H9 (cell line): Measurements from ENCODE around the gene UBL4A. TPM values are rescaled to one million over a fixed set of nuclear protein-coding genes. Genes with fewer than 3 reads are reported as not detected.

ENCODE experiments used
- DNase-seq: peaks from one replicate; pipeline ENCODE4 v3.0.0-alpha.2; 2017
- H2AFZ ChIP-seq: one replicate; pipeline ENCODE4 v1.6.1; 2013; ENCODE audit warnings: mild to moderate bottlenecking, low read length, control low read depth, moderate library complexity
- H2AK5ac ChIP-seq: 2 replicates; pipeline ENCODE4 v1.6.1; 2013; ENCODE audit warnings: low read length, control low read depth, mixed read lengths; ENCODE audit not compliant: insufficient read length
- H2BK120ac ChIP-seq: one replicate; pipeline ENCODE4 v1.6.1; 2013; ENCODE audit warnings: low read depth, mild to moderate bottlenecking, low read length, control low read depth, inconsistent platforms; ENCODE audit not compliant: poor library complexity, severe bottlenecking
- H2BK12ac ChIP-seq: 2 replicates; pipeline ENCODE4 v1.6.1; 2013; ENCODE audit warnings: low read length, control low read depth, mixed read lengths, low read depth; ENCODE audit not compliant: insufficient read length
- H2BK15ac ChIP-seq: 2 replicates; pipeline ENCODE4 v1.6.1; 2013; ENCODE audit warnings: low read depth, low read length, control low read depth
- H2BK20ac ChIP-seq: one replicate; pipeline ENCODE4 v1.6.1; 2013; ENCODE audit warnings: low read depth, mild to moderate bottlenecking, low read length, control low read depth, inconsistent platforms; ENCODE audit not compliant: poor library complexity, severe bottlenecking
- H2BK5ac ChIP-seq: 2 replicates; pipeline ENCODE4 v1.6.1; 2013; ENCODE audit warnings: low read length, control low read depth, mixed read lengths; ENCODE audit not compliant: insufficient read length
- H3K14ac ChIP-seq: 2 replicates; pipeline ENCODE4 v1.6.1; 2013; ENCODE audit warnings: low read length, control low read depth; ENCODE audit not compliant: insufficient read depth
- H3K18ac ChIP-seq: 2 replicates; pipeline ENCODE4 v1.6.1; 2013; ENCODE audit warnings: low read depth, mild to moderate bottlenecking, mixed read lengths, low read length, control low read depth; ENCODE audit not compliant: insufficient read length
- H3K23ac ChIP-seq: 2 replicates; pipeline ENCODE4 v1.6.1; 2013; ENCODE audit warnings: low read length, control low read depth, mixed read lengths, low read depth; ENCODE audit not compliant: insufficient read length
- H3K23me2 ChIP-seq: 2 replicates; pipeline ENCODE4 v1.6.1; 2013; ENCODE audit warnings: low read depth, mild to moderate bottlenecking, mixed read lengths, low read length, control low read depth; ENCODE audit not compliant: insufficient read length, poor library complexity, severe bottlenecking
- H3K27ac ChIP-seq: 2 replicates; pipeline ENCODE4 v1.5.1; 2013; ENCODE audit warnings: low read length, control low read depth, mixed read lengths, low read depth; ENCODE audit not compliant: insufficient read length
- H3K27me3 ChIP-seq: 2 replicates; pipeline ENCODE4 v1.6.1; 2013; ENCODE audit warnings: low read length, control low read depth, inconsistent platforms; ENCODE audit not compliant: insufficient read depth
- H3K4ac ChIP-seq: 2 replicates; pipeline ENCODE4 v1.6.1; 2013; ENCODE audit warnings: low read depth, mild to moderate bottlenecking, control low read depth, inconsistent platforms, low read length, moderate library complexity
- H3K4me1 ChIP-seq: 2 replicates; pipeline ENCODE4 v1.6.1; 2013; ENCODE audit warnings: low read length, control low read depth, inconsistent platforms; ENCODE audit not compliant: insufficient read depth
- H3K4me2 ChIP-seq: 2 replicates; pipeline ENCODE4 v1.6.1; 2013; ENCODE audit warnings: low read length, control low read depth, mixed read lengths; ENCODE audit not compliant: insufficient read length, insufficient read depth
- H3K56ac ChIP-seq: 2 replicates; pipeline ENCODE4 v1.6.1; 2013; ENCODE audit warnings: low read depth, mild to moderate bottlenecking, mixed read lengths, low read length, control low read depth; ENCODE audit not compliant: insufficient read length
- H3K79me1 ChIP-seq: 2 replicates; pipeline ENCODE4 v1.6.1; 2013; ENCODE audit warnings: low read depth, mild to moderate bottlenecking, moderate library complexity, low read length, control low read depth, inconsistent platforms; ENCODE audit not compliant: insufficient read depth, poor library complexity, severe bottlenecking
- H3K79me2 ChIP-seq: 2 replicates; pipeline ENCODE4 v1.6.1; 2013; ENCODE audit warnings: low read length, control low read depth, inconsistent platforms; ENCODE audit not compliant: insufficient read depth
- H3K9ac ChIP-seq: 2 replicates; pipeline ENCODE4 v1.6.1; 2013; ENCODE audit warnings: low read length, control low read depth, mixed read lengths; ENCODE audit not compliant: insufficient read length; ENCODE audit errors: extremely low read depth
- H3K9me3 ChIP-seq: one replicate; pipeline ENCODE4 v1.6.1; 2013; ENCODE audit warnings: low read depth, low read length, inconsistent platforms; ENCODE audit not compliant: control insufficient read depth
- H3T11ph ChIP-seq: one replicate; pipeline ENCODE4 v1.6.1; 2013; ENCODE audit warnings: mild to moderate bottlenecking, low read length, control low read depth, inconsistent platforms
- H4K20me1 ChIP-seq: one replicate; pipeline ENCODE4 v1.6.1; 2013; ENCODE audit not compliant: control insufficient read depth, insufficient read length, insufficient read depth
- H4K5ac ChIP-seq: 2 replicates; pipeline ENCODE4 v1.6.1; 2013; ENCODE audit warnings: low read depth, mild to moderate bottlenecking, mixed read lengths, low read length, control low read depth; ENCODE audit not compliant: insufficient read length
- H4K8ac ChIP-seq: replicated peaks from 2 replicates; pipeline ENCODE4 v1.6.1; 2013; ENCODE audit warnings: low read length, control low read depth, mixed read lengths, low read depth; ENCODE audit not compliant: insufficient read length
- H4K91ac ChIP-seq: 2 replicates; pipeline ENCODE4 v1.6.1; 2013; ENCODE audit warnings: low read depth, mild to moderate bottlenecking, moderate library complexity, mixed read lengths, low read length, control low read depth; ENCODE audit not compliant: insufficient read length
- H3K27ac Mint-ChIP-seq, 3 experiments: 2 replicates in 2 of 3; 3 replicates in 1 of 3; pipeline ENCODE4 v1.8.0; 2020 to 2021; ENCODE audit warnings: mixed read lengths in 3 of 3, mild to moderate bottlenecking in 1 of 3, moderate library complexity in 1 of 3
- H3K27me3 Mint-ChIP-seq: 2 replicates; pipeline ENCODE4 v1.8.0; 2021; ENCODE audit warnings: low read depth, mild to moderate bottlenecking, moderate library complexity, mixed read lengths
- H3K36me3 Mint-ChIP-seq, 3 experiments: 2 replicates in 2 of 3; 3 replicates in 1 of 3; pipeline ENCODE4 v1.8.0; 2020 to 2021; ENCODE audit warnings: low read depth in 3 of 3, mixed read lengths in 3 of 3; ENCODE audit not compliant: insufficient read depth in 1 of 3
- H3K4me1 Mint-ChIP-seq, 2 experiments: 2 replicates each; pipeline ENCODE4 v1.8.0; 2020; ENCODE audit warnings: mixed read lengths in 2 of 2
- H3K4me3 Mint-ChIP-seq, 2 experiments: 2 replicates in 1 of 2; 3 replicates in 1 of 2; pipeline ENCODE4 v1.8.0; 2020 to 2021; ENCODE audit warnings: mild to moderate bottlenecking in 2 of 2, mixed read lengths in 2 of 2, moderate library complexity in 1 of 2
- H3K9me3 Mint-ChIP-seq, 2 experiments: 2 replicates in 1 of 2; 3 replicates in 1 of 2; pipeline ENCODE4 v1.8.0; 2020; ENCODE audit warnings: mild to moderate bottlenecking in 2 of 2, mixed read lengths in 2 of 2, moderate library complexity in 1 of 2
- CTCF ChIP-seq: fragments of 200-600 bp; sonication (generic); conservative IDR thresholded peaks from 3 replicates; pipeline ENCODE4 v1.8.0; 2021; ENCODE audit warnings: antibody characterized with exemption, mild to moderate bottlenecking
- WGBS: extraction: QIAGEN DNeasy Blood & Tissue Kit; methylation state at CpG from one replicate; pipeline ENCODE4 v1.1.7; 2013; ENCODE audit warnings: missing lambda C conversion rate, low lambda C conversion rate, mixed read lengths; ENCODE audit not compliant: insufficient read length; ENCODE audit errors: extremely low coverage; 5-methylcytosine and 5-hydroxymethylcytosine counted together
- total RNA-seq: library from RNA; stranded (reverse); gene quantifications from 2 replicates; pipeline ENCODE4 v1.2.1, GENCODE V29; 2021

The UBL4A gene
- total RNA-seq, 1 experiment from 2014 or later: 30.9 TPM

- Histone ChIP-seq H2BK120ac (no peak overlapping the region), H3T11ph (no peak overlapping the region), H3K79me2 (no peaks in the 10 kb centered on the region), H2BK20ac (no peak overlapping the region), H2AK5ac (no peak overlapping the region), H3K4ac (no peak overlapping the region), H4K8ac (no peak overlapping the region), H3K18ac (no peak overlapping the region), H4K20me1 (no peaks in the 10 kb centered on the region), H3K27me3 (no peaks in the 10 kb centered on the region), H3K27ac (no peak overlapping the region), H3K9me3 (peaks cover 35% of the 10 kb centered on the region), H3K56ac (no peak overlapping the region), H4K5ac (no peak overlapping the region), H3K14ac (no peak overlapping the region), H2BK5ac (no peak overlapping the region), H3K23me2 (peaks cover 4% of the 10 kb centered on the region), H4K91ac (no peak overlapping the region), H3K9ac (no peak overlapping the region), H3K4me2 (no peak overlapping the region), H2AFZ (no peak overlapping the region), H3K23ac (no peak overlapping the region), H2BK12ac (no peak overlapping the region), H3K79me1 (no peaks in the 10 kb centered on the region), H3K4me1 (no peaks in the 10 kb centered on the region; the same call in 1 of the 2 replicates), H2BK15ac (no peak overlapping the region)
- whole genome bisulfite sequencing: no CpG with 5 or more reads among the region's 7 CpGs
- no peak overlapping the region for H3K4me3 Mint-ChIP-seq
- H3K36me3 Mint-ChIP-seq: peaks cover 4 to 18% (median 13%) of the 10 kb centered on the region in 3 experiments
- H3K27ac Mint-ChIP-seq: no peak overlapping the region
- TF ChIP-seq CTCF: no peak
- H3K4me1 Mint-ChIP-seq: peaks cover 6 to 15% of the 10 kb centered on the region in 2 experiments
- peaks cover 10% of the 10 kb centered on the region for H3K27me3 Mint-ChIP-seq
- peak; percentile 15 for DNase-seq
- H3K9me3 Mint-ChIP-seq: peaks cover 67 to 79% of the 10 kb centered on the region in 2 experiments
Measured at GRCh38 chrX:154482786-154483185, 3.6 kb downstream of the UBL4A start.
